ENCODE measurements around the gene TPH2. TPM values are rescaled to one million over a fixed set of nuclear protein-coding genes. Genes with fewer than 3 reads are reported as not detected.

Gene TPH2
- total and polyA plus RNA-seq, 9 of the 15 experiments (the other 6 are each of a cell fraction or from before 2014, with no cell fraction given): 0.06 to 0.28 (median 0.14) TPM; not detected in 4

DNA sequence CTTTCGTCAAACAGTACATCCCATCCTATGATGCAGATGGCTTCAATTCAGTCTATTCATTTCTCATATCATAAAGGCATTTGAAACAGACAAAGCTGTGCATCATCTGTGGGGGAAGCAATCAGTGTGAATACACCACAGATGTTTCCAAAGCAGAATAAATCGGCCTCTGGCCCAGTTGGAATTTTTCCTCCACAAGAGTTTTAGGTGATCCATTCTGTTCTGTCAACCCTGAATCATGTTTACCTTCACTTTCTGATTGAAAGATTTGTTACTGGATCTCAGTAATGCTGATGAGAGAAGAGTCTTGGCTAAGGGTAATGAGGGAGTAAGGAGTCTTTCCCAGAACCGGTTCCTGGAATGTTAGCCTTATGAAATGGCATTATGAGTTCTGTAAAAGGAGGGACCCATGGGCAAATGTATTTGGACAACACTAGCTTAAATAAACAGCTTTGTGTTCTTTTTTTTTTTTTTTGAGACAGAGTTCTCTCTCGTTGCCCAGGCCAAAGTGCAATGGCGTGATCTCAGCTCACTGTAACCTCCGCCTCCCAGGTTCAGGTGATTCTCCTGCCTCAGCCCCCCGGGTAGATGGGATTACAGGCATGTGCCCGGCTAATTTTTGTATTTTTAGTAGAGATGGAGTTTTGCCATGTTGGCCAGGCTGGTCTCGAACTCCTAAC, 62.5 kb downstream of the TPH2 start (continued):
- TF ChIP-seq PTBP1 (IDR thresholded peaks at IDR 0.05; ENCODE audit: low read depth, low read length) (no peak), ZNF324 (CRISPR knock-in tag; IDR thresholded peaks at IDR 0.05) (no peak), ZNF318 (IDR thresholded peaks at IDR 0.05; ENCODE audit: borderline replicate concordance in 1 of 2, low read depth in 1 of 2) (no peak), NR1H2 (CRISPR knock-in tag; IDR thresholded peaks at IDR 0.05) (no peak), RREB1 (CRISPR knock-in tag; IDR thresholded peaks at IDR 0.05) (no peak)
- TF ChIP-seq, protein P1, sequence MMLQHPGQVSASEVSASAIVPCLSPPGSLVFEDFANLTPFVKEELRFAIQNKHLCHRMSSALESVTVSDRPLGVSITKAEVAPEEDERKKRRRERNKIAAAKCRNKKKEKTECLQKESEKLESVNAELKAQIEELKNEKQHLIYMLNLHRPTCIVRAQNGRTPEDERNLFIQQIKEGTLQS (IDR thresholded peaks at IDR 0.05): no peak
- TF ChIP-seq, protein P1 (CRISPR knock-in tag; conservative IDR thresholded peaks at IDR 0.05): no peak

Data from K562 (cell line).